ENCODE results near the gene MNT.

Gene MNT

GRCh38 chr17:2343421-2343820, 57.4 kb downstream of the MNT start:
- peaks cover 29% of the 10 kb centered on the region for H3K36me3 ChIP-seq
- no peak for TF ChIP-seq CTCF (IDR thresholded peaks at IDR 0.05)
- H3K4me3 ChIP-seq (ENCODE audit: low read depth in 1 of 2, low read length in 1 of 2), result no peak overlapping the region
- no peaks in the 10 kb centered on the region for H3K9me3 ChIP-seq
- H3K4me1 ChIP-seq (ENCODE audit: control insufficient read depth in 1 of 2, insufficient read depth in 1 of 2, low read depth in 1 of 2, low read length in 1 of 2), result no peaks in the 10 kb centered on the region
- H3K27me3 ChIP-seq, result no peaks in the 10 kb centered on the region
- H3K27ac ChIP-seq, result no peak overlapping the region

GRCh38 chr17:2338315-2338657, 62.6 kb downstream of the MNT start:
- peaks cover 13% of the 10 kb centered on the region for H3K36me3 ChIP-seq
- H3K27ac ChIP-seq, result peak overlapping the region; percentile 83
- no peak for TF ChIP-seq CTCF (IDR thresholded peaks at IDR 0.05)
- H3K27me3 ChIP-seq, result no peaks in the 10 kb centered on the region
- H3K4me3 ChIP-seq (ENCODE audit: low read depth in 1 of 2, low read length in 1 of 2), result peak overlapping the region; percentile 84 to 94
- no peaks in the 10 kb centered on the region for H3K9me3 ChIP-seq
- peaks cover 19 to 21% of the 10 kb centered on the region in 2 experiments for H3K4me1 ChIP-seq (ENCODE audit: control insufficient read depth in 1 of 2, insufficient read depth in 1 of 2, low read depth in 1 of 2, low read length in 1 of 2)

- peaks cover 19 to 21% of the 10 kb centered on the region in 2 experiments for H3K4me1 ChIP-seq (ENCODE audit: control insufficient read depth in 1 of 2, insufficient read depth in 1 of 2, low read depth in 1 of 2, low read length in 1 of 2)
- H3K9me3 ChIP-seq, result no peaks in the 10 kb centered on the region
- H3K36me3 ChIP-seq, result peaks cover 14% of the 10 kb centered on the region
- H3K27ac ChIP-seq, result peak overlapping the region; percentile 83
- no peaks in the 10 kb centered on the region for H3K27me3 ChIP-seq
- peak overlapping the region; percentile 84 to 94 for H3K4me3 ChIP-seq (ENCODE audit: low read depth in 1 of 2, low read length in 1 of 2)
- peak; percentile 34 for TF ChIP-seq CTCF (IDR thresholded peaks at IDR 0.05)
These were observed 63.1 kb downstream of the MNT start for GRCh38 chr17:2337544-2338314.

GRCh38 chr17:2336852-2337543, 63.9 kb downstream of the MNT start, which contains the start of gene SGSM2:
TSS of gene SGSM2 (plus strand) at chr17:2337501. CDS start at chr17:2337689, 188 bp downstream.
- TF ChIP-seq CTCF (IDR thresholded peaks at IDR 0.05), result no peak

GRCh38 chr17:2336215-2336851, 64.5 kb downstream of the MNT start, which contains the start of gene TSR1:
TSS of gene TSR1 (minus strand) at chr17:2336457. CDS start at chr17:2336427, 30 bp downstream.
- Histone ChIP-seq H3K36me3 (peaks cover 16% of the 10 kb centered on the region), H3K27ac (peak within 1 kb of the TSS; percentile 83), H3K4me1 (ENCODE audit: control insufficient read depth in 1 of 2, insufficient read depth in 1 of 2, low read depth in 1 of 2, low read length in 1 of 2) (peaks cover 19 to 21% of the 10 kb centered on the region in 2 experiments), H3K9me3 (no peaks in the 10 kb centered on the region), H3K27me3 (no peaks in the 10 kb centered on the region), H3K4me3 (ENCODE audit: low read depth in 1 of 2, low read length in 1 of 2) (peak within 1 kb of the TSS; percentile 84 to 94)
- TF ChIP-seq CTCF (IDR thresholded peaks at IDR 0.05), result peak; percentile 46

More at GRCh38 chr17:2336852-2337543, 63.9 kb downstream of the MNT start, which contains the start of gene SGSM2:
- peak within 1 kb of the TSS; percentile 84 to 94 for H3K4me3 ChIP-seq (ENCODE audit: low read depth in 1 of 2, low read length in 1 of 2)
- peaks cover 14% of the 10 kb centered on the region for H3K36me3 ChIP-seq
- H3K27ac ChIP-seq, result peak within 1 kb of the TSS; percentile 83
- H3K27me3 ChIP-seq, result no peaks in the 10 kb centered on the region
- H3K4me1 ChIP-seq (ENCODE audit: control insufficient read depth in 1 of 2, insufficient read depth in 1 of 2, low read depth in 1 of 2, low read length in 1 of 2), result peaks cover 19 to 21% of the 10 kb centered on the region in 2 experiments
- H3K9me3 ChIP-seq, result no peaks in the 10 kb centered on the region
